IMR-90 (cell line): ENCODE results near the gene GFM1. TPM values are rescaled to one million over a fixed set of nuclear protein-coding genes. Genes with fewer than 3 reads are reported as not detected.

ENCODE experiments used
- ATAC-seq: fragments of 200-7000 bp; cut with Tn5 transposase; 2 replicates; pipeline ENCODE4 v1.9.1; 2020; ENCODE audit warnings: low read depth, mild to moderate bottlenecking, moderate library complexity
- BruUV-seq: library from RNA; stranded (reverse); fragments of 400-500 nt; replicated peaks from 2 replicates; lab custom pipeline; 2021; lab: Mats Ljungman, UMichigan
- CTCF ChIA-PET: fragments of 300-600 bp; formaldehyde crosslinking; extraction: SDS; loops from one replicate; lab custom pipeline; 2021; ENCODE audit warnings: antibody characterized with exemption; lab: Yijun Ruan, JAX
- POLR2A ChIA-PET: fragments of 300-600 bp; sonication (Branson Sonifier 250); formaldehyde crosslinking; loops from one replicate; lab custom pipeline; 2022; ENCODE audit warnings: antibody characterized with exemption; ENCODE audit not compliant: unreplicated experiment; lab: Charles Lee
- DNase-seq: peaks from one replicate; pipeline ENCODE4 v3.0.0; 2013
- H2AFZ ChIP-seq: replicated peaks from 2 replicates; pipeline ENCODE3; 2013; ENCODE audit warnings: low read length, mild to moderate bottlenecking; ENCODE audit not compliant: poor library complexity
- H2AK5ac ChIP-seq: 2 replicates; pipeline ENCODE4 v1.6.1; 2013; ENCODE audit warnings: low read depth, low read length, inconsistent platforms
- H2AK9ac ChIP-seq: replicated peaks from 2 replicates; pipeline ENCODE3; 2013; ENCODE audit warnings: mild to moderate bottlenecking, low read depth, low read length, moderate library complexity; ENCODE audit not compliant: poor library complexity
- H2BK120ac ChIP-seq: 2 replicates; pipeline ENCODE4 v1.6.1; 2013; ENCODE audit warnings: low read depth, low read length, inconsistent platforms
- H2BK15ac ChIP-seq: 3 replicates; pipeline ENCODE4 v1.6.1; 2013; ENCODE audit warnings: low read depth, low read length, inconsistent platforms
- H2BK20ac ChIP-seq: 2 replicates; pipeline ENCODE4 v1.6.1; 2013; ENCODE audit warnings: low read depth, mild to moderate bottlenecking, inconsistent platforms, low read length, moderate library complexity
- H2BK5ac ChIP-seq: 2 replicates; pipeline ENCODE4 v1.6.1; 2013; ENCODE audit warnings: mild to moderate bottlenecking, low read depth, low read length, inconsistent platforms; ENCODE audit not compliant: poor library complexity, severe bottlenecking
- H3K14ac ChIP-seq: replicated peaks from 2 replicates; pipeline ENCODE4 v1.6.1; 2013; ENCODE audit warnings: low read depth, low read length, inconsistent platforms
- H3K18ac ChIP-seq: 2 replicates; pipeline ENCODE4 v1.6.1; 2013; ENCODE audit warnings: low read depth, low read length, control low read depth
- H3K23ac ChIP-seq: 2 replicates; pipeline ENCODE4 v1.6.1; 2013; ENCODE audit warnings: low read depth, low read length, inconsistent platforms
- H3K27ac ChIP-seq: 2 replicates; pipeline ENCODE4 v1.5.1; 2013; ENCODE audit warnings: mild to moderate bottlenecking, control low read depth, low read length; ENCODE audit not compliant: insufficient read depth
- H3K27me3 ChIP-seq: 2 replicates; pipeline ENCODE4 v1.6.1; 2013; ENCODE audit warnings: low read length; ENCODE audit not compliant: control insufficient read depth, insufficient read depth
- H3K36me3 ChIP-seq: 2 replicates; pipeline ENCODE4 v1.6.1; 2013; ENCODE audit warnings: low read length, mixed read lengths; ENCODE audit not compliant: control insufficient read depth, insufficient read depth
- H3K4ac ChIP-seq: 2 replicates; pipeline ENCODE4 v1.6.1; 2013; ENCODE audit warnings: low read depth, low read length, inconsistent platforms
- H3K4me1 ChIP-seq: 2 replicates; pipeline ENCODE4 v1.6.1; 2013; ENCODE audit warnings: low read length, mixed read lengths; ENCODE audit not compliant: control insufficient read depth, insufficient read depth
- H3K4me2 ChIP-seq: 2 replicates; pipeline ENCODE4 v1.6.1; 2013; ENCODE audit warnings: low read depth, mild to moderate bottlenecking, control low read depth, low read length, moderate library complexity
- H3K4me3 ChIP-seq: 2 replicates; pipeline ENCODE4 v1.5.1; 2013; ENCODE audit warnings: low read depth, mild to moderate bottlenecking, control low read depth, low read length, moderate library complexity; ENCODE audit not compliant: insufficient read depth
- H3K56ac ChIP-seq: 2 replicates; pipeline ENCODE4 v1.6.1; 2013; ENCODE audit warnings: low read length, inconsistent platforms; ENCODE audit not compliant: insufficient read depth; ENCODE audit errors: extremely low read depth
- H3K79me1 ChIP-seq, 2 experiments: 2 replicates each; pipeline ENCODE4 v1.6.1; 2013; ENCODE audit warnings: low read length in 2 of 2, inconsistent platforms in 1 of 2, low read depth in 1 of 2
- H3K9ac ChIP-seq: 2 replicates; pipeline ENCODE4 v1.6.1; 2013; ENCODE audit warnings: low read depth, low read length, control low read depth
- H3K9me1 ChIP-seq: 2 replicates; pipeline ENCODE4 v1.6.1; 2013; ENCODE audit warnings: low read length, inconsistent platforms; ENCODE audit not compliant: insufficient read depth
- H3K9me3 ChIP-seq: 2 replicates; pipeline ENCODE4 v1.6.1; 2013; ENCODE audit warnings: low read length; ENCODE audit not compliant: control insufficient read depth, insufficient read depth
- H4K20me1 ChIP-seq: 2 replicates; pipeline ENCODE4 v1.6.1; 2013; ENCODE audit warnings: low read length, inconsistent platforms; ENCODE audit not compliant: insufficient read depth
- H4K5ac ChIP-seq: 2 replicates; pipeline ENCODE4 v1.6.1; 2013; ENCODE audit warnings: mild to moderate bottlenecking, low read depth, low read length, control low read depth
- H4K8ac ChIP-seq, 2 experiments: 2 replicates each; pipeline ENCODE4 v1.6.1; 2013; ENCODE audit warnings: low read depth in 2 of 2, low read length in 2 of 2, control low read depth in 1 of 2, inconsistent platforms in 1 of 2
- H4K91ac ChIP-seq: 2 replicates; pipeline ENCODE4 v1.6.1; 2013; ENCODE audit warnings: low read depth, low read length, inconsistent platforms; ENCODE audit not compliant: insufficient read depth
- FOS ChIP-seq: fragments of 150-350 bp; IDR thresholded peaks from 2 replicates; pipeline ENCODE4 v1.6.1; 2016; ENCODE audit warnings: low read depth, low read length
- MAFK ChIP-seq: IDR thresholded peaks from 2 replicates; pipeline ENCODE4 v1.6.1; 2012; ENCODE audit warnings: low read depth, low read length, improper control_type of control experiment
- MAZ ChIP-seq: IDR thresholded peaks from 2 replicates; pipeline ENCODE4 v1.6.1; 2012; ENCODE audit warnings: low read depth, mild to moderate bottlenecking, low read length, improper control_type of control experiment, moderate library complexity, borderline replicate concordance
- MXI1 ChIP-seq: IDR thresholded peaks from 2 replicates; pipeline ENCODE4 v1.6.1; 2012; ENCODE audit warnings: low read depth, mild to moderate bottlenecking, low read length, moderate library complexity, borderline replicate concordance
- NFE2L2 ChIP-seq: fragments of 150-350 bp; IDR thresholded peaks from 2 replicates; pipeline ENCODE4 v1.6.1; 2016; ENCODE audit warnings: low read depth, mild to moderate bottlenecking, low read length
- POLR2A ChIP-seq: IDR thresholded peaks from 2 replicates; pipeline ENCODE4 v1.6.1; 2012; ENCODE audit warnings: mild to moderate bottlenecking, low read depth, low read length
- RCOR1 ChIP-seq: IDR thresholded peaks from 2 replicates; pipeline ENCODE4 v1.6.1; 2012; ENCODE audit warnings: mild to moderate bottlenecking, low read length, improper control_type of control experiment; ENCODE audit not compliant: insufficient replicate concordance
- RFX5 ChIP-seq: IDR thresholded peaks from 2 replicates; pipeline ENCODE4 v1.8.0; 2012; ENCODE audit warnings: low read depth, mild to moderate bottlenecking, low read length, moderate library complexity
- SMC3 ChIP-seq: fragments of 150-350 bp; IDR thresholded peaks from 2 replicates; pipeline ENCODE4 v1.6.1; 2016; ENCODE audit warnings: low read depth, mild to moderate bottlenecking, antibody characterized with exemption, low read length, moderate library complexity
- WGBS, 2 experiments: methylation state at CpG; one replicate each; pipeline versions ENCODE4 v1.1.5 to v1.1.7; 2013; ENCODE audit warnings: missing lambda C conversion rate in 2 of 2; ENCODE audit not compliant: insufficient read length in 1 of 2; ENCODE audit errors: extremely low coverage in 2 of 2; 5-methylcytosine and 5-hydroxymethylcytosine counted together
- dilution Hi-C: fragments of 300-500 bp; cut with HindIII; formaldehyde crosslinking; loops from one replicate; pipeline ENCODE4 v1.14.3; 2018; ENCODE audit warnings: low sequenced_read_pairs; ENCODE audit not compliant: unreplicated experiment
- in situ Hi-C: fragments of 300-500 bp; cut with MboI; formaldehyde crosslinking; loops from 3 replicates; pipeline ENCODE4 v1.14.3; 2019; ENCODE audit warnings: low sequenced_read_pairs, inconsistent platforms, mixed read lengths
- intact Hi-C: fragments of 100-400 bp; cut with micrococcal nuclease; formaldehyde crosslinking; loops from 2 replicates; pipeline ENCODE4 v1.10.0; 2022
- polyA plus RNA-seq, 3 experiments: library from polyadenylated mRNA; depleted of rRNA; stranded (reverse); fragments of >200 nt; gene quantifications; 2 replicates each; pipeline ENCODE4 v1.2.3, GENCODE V29; 2012; ENCODE audit warnings: low replicate concordance in 1 of 3
- total RNA-seq: library from RNA; depleted of rRNA; stranded (reverse); fragments of >200 nt; gene quantifications from 2 replicates; pipeline ENCODE4 v1.2.3, GENCODE V29; 2012
- TF ChIP-seq, protein P1 (sequence below): fragments of 150-350 bp; IDR thresholded peaks from 2 replicates; pipeline ENCODE4 v1.6.1; 2017; ENCODE audit warnings: mild to moderate bottlenecking, antibody characterized with exemption, low read length, low read depth

The GFM1 gene
- total and polyA plus RNA-seq, 2 of the 4 experiments (the other 2 are of a cell fraction) = 12.4 to 36.0 TPM

DNA sequence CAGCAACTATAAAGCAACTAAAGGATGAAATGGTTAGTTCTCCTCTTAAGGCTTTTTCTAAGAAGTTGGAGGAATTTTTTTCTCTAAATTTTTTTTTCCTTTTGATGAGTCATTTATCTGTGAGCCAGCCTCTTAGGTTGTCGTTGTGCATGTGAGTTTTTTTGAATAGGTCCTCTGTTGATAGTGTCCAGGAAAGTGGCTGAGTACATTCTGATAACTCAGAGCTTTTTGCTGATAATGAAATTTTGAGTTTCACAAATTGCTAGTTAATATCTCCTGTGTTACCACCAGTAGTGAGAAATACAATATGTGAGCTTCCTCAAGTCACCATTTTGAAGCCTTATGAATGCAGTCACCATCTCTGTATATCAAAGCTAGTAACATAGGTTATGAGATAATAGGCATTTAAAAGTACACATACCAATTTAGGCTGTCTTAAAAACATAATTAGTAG, 35.2 kb downstream of the GFM1 start:
- Histone ChIP-seq H4K91ac (no peak overlapping the region), H2BK5ac (peak overlapping the region; percentile 60), H3K9me1 (peaks cover 7% of the 10 kb centered on the region), H3K23ac (no peak overlapping the region), H3K18ac (0 out of 2 replicates have a peak overlapping the region, but pooled peaks have one; percentile 60), H4K5ac (no peak overlapping the region), H4K8ac (no peak overlapping the region; a peak in 1 of 4 replicates), H3K9ac (no peak overlapping the region), H3K36me3 (no peaks in the 10 kb centered on the region), H3K4me1 (peaks cover 3% of the 10 kb centered on the region), H2AFZ (no peak overlapping the region), H2BK20ac (no peak overlapping the region), H2BK15ac (no peak overlapping the region), H4K20me1 (no peaks in the 10 kb centered on the region), H3K56ac (no peak overlapping the region), H3K27ac (no peak overlapping the region), H2BK120ac (no peak overlapping the region), H3K79me1 (peaks cover 5 to 14% of the 10 kb centered on the region in 2 experiments), H3K4me3 (no peak overlapping the region), H3K14ac (no peak overlapping the region), H2AK9ac (no peak overlapping the region), H3K4me2 (no peak overlapping the region; the same call in 1 of the 2 replicates), H2AK5ac (no peak overlapping the region), H3K9me3 (no peaks in the 10 kb centered on the region), H3K4ac (no peak overlapping the region), H3K27me3 (no peaks in the 10 kb centered on the region)
- WGBS, 2 experiments = no CpG with 5 or more reads among the region's 1 CpG
- peak; percentile 38; the same call in 1 of the 2 replicates for ATAC-seq
- in situ Hi-C loops = no loop called here
- intact Hi-C loops = no loop called here
- peak; percentile 63 for DNase-seq
- dilution Hi-C loops = no loop called here
- no TSS peak for BruUV-seq
- TF ChIP-seq FOS (peak; percentile 48; the same call in 1 of the 2 replicates), NFE2L2 (no peak), POLR2A (no peak), RFX5 (no peak), MAFK (peak; percentile 68), SMC3 (no peak), RCOR1 (no peak), MXI1 (no peak), MAZ (no peak)
- TF ChIP-seq, protein P1, sequence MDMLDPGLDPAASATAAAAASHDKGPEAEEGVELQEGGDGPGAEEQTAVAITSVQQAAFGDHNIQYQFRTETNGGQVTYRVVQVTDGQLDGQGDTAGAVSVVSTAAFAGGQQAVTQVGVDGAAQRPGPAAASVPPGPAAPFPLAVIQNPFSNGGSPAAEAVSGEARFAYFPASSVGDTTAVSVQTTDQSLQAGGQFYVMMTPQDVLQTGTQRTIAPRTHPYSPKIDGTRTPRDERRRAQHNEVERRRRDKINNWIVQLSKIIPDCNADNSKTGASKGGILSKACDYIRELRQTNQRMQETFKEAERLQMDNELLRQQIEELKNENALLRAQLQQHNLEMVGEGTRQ = no peak
- ChIA-PET POLR2A (no interaction called here), CTCF (interaction anchor here (0.5 to 2.2 kb wide), 5 partner anchors 8 to 110 kb away, joined by 3 to 8 read pairs (median 3); no protein-coding TSS in a partner anchor)
